Endodermal cell (in vitro differentiated cells): ENCODE data around the gene MSL2. TPM values are rescaled to one million over a fixed set of nuclear protein-coding genes. Genes with fewer than 3 reads are reported as not detected.

Source experiments
- DNase-seq: peaks from one replicate; pipeline ENCODE4 v3.0.0-alpha.2; 2017
- H3K27ac ChIP-seq: 2 replicates; pipeline ENCODE4 v1.5.1; 2013; ENCODE audit warnings: mild to moderate bottlenecking, low read depth, low read length, moderate library complexity
- H3K27me3 ChIP-seq: 2 replicates; pipeline ENCODE4 v1.6.1; 2013; ENCODE audit warnings: mild to moderate bottlenecking, low read length, moderate library complexity; ENCODE audit not compliant: insufficient read depth, control insufficient read depth, poor library complexity, severe bottlenecking
- H3K36me3 ChIP-seq: 2 replicates; pipeline ENCODE4 v1.7.0; 2013; ENCODE audit warnings: mild to moderate bottlenecking, low read length, moderate library complexity; ENCODE audit not compliant: control insufficient read depth, insufficient read depth
- H3K4me1 ChIP-seq: one replicate; pipeline ENCODE4 v1.7.0; 2013; ENCODE audit warnings: low read length; ENCODE audit not compliant: control insufficient read depth, insufficient read depth
- H3K4me3 ChIP-seq: 2 replicates; pipeline ENCODE4 v1.5.1; 2013; ENCODE audit warnings: mild to moderate bottlenecking, low read length, moderate library complexity
- H3K9ac ChIP-seq: 2 replicates; pipeline ENCODE4 v1.6.1; 2013; ENCODE audit warnings: mild to moderate bottlenecking, low read length, moderate library complexity; ENCODE audit not compliant: poor library complexity, severe bottlenecking; ENCODE audit errors: extremely low read depth
- H3K9me3 ChIP-seq: 2 replicates; pipeline ENCODE4 v1.6.1; 2013; ENCODE audit warnings: mild to moderate bottlenecking, low read length, moderate library complexity; ENCODE audit not compliant: control insufficient read depth
- H3K27ac Mint-ChIP-seq: 2 replicates; pipeline ENCODE4 v1.8.0; 2020; ENCODE audit warnings: mixed read lengths
- H3K27me3 Mint-ChIP-seq: 2 replicates; pipeline ENCODE4 v1.8.0; 2021; ENCODE audit warnings: mild to moderate bottlenecking, mixed read lengths; ENCODE audit not compliant: insufficient read depth
- H3K36me3 Mint-ChIP-seq: 2 replicates; pipeline ENCODE4 v1.8.0; 2020; ENCODE audit warnings: low read depth, mixed read lengths
- H3K4me1 Mint-ChIP-seq: 2 replicates; pipeline ENCODE4 v1.8.0; 2020; ENCODE audit warnings: mixed read lengths
- H3K4me3 Mint-ChIP-seq: 2 replicates; pipeline ENCODE4 v1.8.0; 2020; ENCODE audit warnings: mild to moderate bottlenecking, moderate library complexity, mixed read lengths
- H3K9me3 Mint-ChIP-seq: 2 replicates; pipeline ENCODE4 v1.8.0; 2020; ENCODE audit warnings: mild to moderate bottlenecking, mixed read lengths
- WGBS, 2 experiments: methylation state at CpG; one replicate each; pipeline versions ENCODE4 v1.1.5 to v1.1.7; 2013; ENCODE audit warnings: missing lambda C conversion rate in 2 of 2, mixed read lengths in 1 of 2; ENCODE audit not compliant: insufficient coverage in 1 of 2, insufficient read length in 1 of 2; 5-methylcytosine and 5-hydroxymethylcytosine counted together
- total RNA-seq, 2 donors: library from RNA; stranded (reverse); fragmentation: NEBNext Ultra II Directional in 1 of 2; extraction: Animal tissue kit (Norgen Biotek cat#: 25700) in 1 of 2; gene quantifications; 2 replicates in 1 of 2; 3 replicates in 1 of 2; pipeline ENCODE4 v1.2.1, GENCODE V29; 2021
- TF ChIP-seq, protein P1 (sequence below): fragments of 200-600 bp; sonication (generic); conservative IDR thresholded peaks from 2 replicates; pipeline ENCODE4 v1.5.0; 2021; ENCODE audit warnings: antibody characterized with exemption, mild to moderate bottlenecking

MSL2 gene
- total RNA-seq, 2 donors from 2014 or later = 35.1 to 45.7 TPM

DNA sequence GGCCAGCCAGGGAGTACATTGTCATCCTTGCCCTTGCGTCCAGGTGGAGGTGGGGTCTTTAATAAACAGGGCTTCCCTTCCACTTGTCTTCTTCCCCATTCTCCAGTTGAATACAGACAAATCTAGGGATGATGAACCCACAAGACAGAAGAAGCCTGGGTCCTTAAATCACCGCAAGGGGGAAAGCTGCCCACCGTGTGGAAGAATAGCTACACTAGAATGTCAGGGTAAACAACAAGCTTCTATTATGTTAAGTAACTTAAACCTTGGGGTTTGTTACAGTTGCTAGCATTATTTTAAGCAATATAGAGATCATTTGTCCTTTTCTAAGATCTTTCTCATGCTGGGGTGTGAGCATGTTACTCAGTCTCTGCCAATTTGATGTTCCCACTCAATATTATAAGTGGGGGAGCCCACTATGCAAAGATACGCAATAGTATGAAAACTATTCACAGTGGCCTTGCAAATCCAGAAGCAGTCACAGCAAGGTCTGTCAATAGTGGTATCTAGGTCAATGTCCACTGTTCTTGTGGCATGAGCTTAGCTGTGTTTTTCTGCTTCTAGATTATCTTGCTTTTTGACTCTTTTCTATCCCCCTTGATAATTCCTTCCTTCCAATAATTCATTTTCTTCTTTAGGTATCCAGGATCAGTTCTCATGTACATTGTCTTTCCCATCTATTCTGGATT is 42.0 kb upstream of the MSL2 start:
- H3K4me3 Mint-ChIP-seq = no peak overlapping the region
- H3K27ac ChIP-seq = no peak overlapping the region
- no peaks in the 10 kb centered on the region for H3K36me3 Mint-ChIP-seq

DNA sequence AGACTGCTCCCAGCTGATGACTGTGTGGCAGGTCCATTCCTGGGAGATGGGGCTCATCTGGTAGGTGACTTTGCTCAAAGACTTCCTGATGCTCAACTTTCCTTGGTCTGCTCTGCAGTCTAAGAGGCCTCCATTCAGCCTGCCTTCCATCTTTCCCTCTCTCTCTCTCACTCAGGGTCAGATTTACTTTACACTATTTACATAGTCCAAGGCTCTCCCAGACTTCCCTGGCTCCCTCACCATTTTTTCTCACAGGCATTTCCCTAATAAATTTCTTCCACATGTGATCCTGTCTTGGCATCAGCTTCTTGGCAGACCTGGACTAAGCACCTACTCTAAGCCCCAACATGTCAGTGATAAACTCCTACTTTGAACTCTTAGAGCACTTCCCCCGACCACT is 41.0 kb upstream of the MSL2 start:
- H3K36me3 Mint-ChIP-seq = no peaks in the 10 kb centered on the region
- WGBS, 2 experiments = 97% methylated on average over 1 of the region's 1 CpG; no CpG with 5 or more reads in 1 of the 2 experiments

More for the DNA sequence above, 42.0 kb upstream of the MSL2 start:
- no peak overlapping the region for H3K27ac Mint-ChIP-seq
- H3K27me3 Mint-ChIP-seq = peaks cover 27% of the 10 kb centered on the region
- Histone ChIP-seq H3K9me3 (no peaks in the 10 kb centered on the region), H3K4me1 (peaks cover 4% of the 10 kb centered on the region), H3K9ac (no peak overlapping the region), H3K4me3 (no peak overlapping the region), H3K36me3 (no peaks in the 10 kb centered on the region), H3K27me3 (peaks cover 19% of the 10 kb centered on the region)
- TF ChIP-seq, protein P1, sequence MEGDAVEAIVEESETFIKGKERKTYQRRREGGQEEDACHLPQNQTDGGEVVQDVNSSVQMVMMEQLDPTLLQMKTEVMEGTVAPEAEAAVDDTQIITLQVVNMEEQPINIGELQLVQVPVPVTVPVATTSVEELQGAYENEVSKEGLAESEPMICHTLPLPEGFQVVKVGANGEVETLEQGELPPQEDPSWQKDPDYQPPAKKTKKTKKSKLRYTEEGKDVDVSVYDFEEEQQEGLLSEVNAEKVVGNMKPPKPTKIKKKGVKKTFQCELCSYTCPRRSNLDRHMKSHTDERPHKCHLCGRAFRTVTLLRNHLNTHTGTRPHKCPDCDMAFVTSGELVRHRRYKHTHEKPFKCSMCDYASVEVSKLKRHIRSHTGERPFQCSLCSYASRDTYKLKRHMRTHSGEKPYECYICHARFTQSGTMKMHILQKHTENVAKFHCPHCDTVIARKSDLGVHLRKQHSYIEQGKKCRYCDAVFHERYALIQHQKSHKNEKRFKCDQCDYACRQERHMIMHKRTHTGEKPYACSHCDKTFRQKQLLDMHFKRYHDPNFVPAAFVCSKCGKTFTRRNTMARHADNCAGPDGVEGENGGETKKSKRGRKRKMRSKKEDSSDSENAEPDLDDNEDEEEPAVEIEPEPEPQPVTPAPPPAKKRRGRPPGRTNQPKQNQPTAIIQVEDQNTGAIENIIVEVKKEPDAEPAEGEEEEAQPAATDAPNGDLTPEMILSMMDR = no peak
- no peaks in the 10 kb centered on the region for H3K9me3 Mint-ChIP-seq
- 77 to 100% methylated on average over 1 to 4 of the region's 4 CpGs for WGBS, 2 experiments
- H3K4me1 Mint-ChIP-seq = peaks cover 28% of the 10 kb centered on the region
- DNase-seq = no peak

DNA sequence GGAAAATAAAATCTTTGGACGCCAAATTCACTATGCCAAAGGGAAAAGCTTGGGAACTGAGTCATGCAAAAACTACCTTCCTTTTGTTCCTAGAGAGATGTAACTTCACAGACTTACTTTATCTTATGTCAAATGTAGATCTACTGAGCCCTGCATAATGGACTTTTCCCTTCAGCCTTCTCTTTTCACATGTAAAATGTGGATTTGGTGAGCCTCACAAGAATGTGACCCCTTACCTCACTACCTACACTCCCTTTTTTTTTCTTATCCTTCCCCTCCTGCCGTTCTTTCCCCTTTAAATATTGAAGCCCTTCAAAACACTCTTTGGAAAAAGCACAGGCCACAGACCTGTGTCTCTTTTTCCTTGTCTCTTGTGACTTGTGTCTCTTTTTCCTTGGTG is 40.0 kb upstream of the MSL2 start:
- Histone ChIP-seq H3K27me3 (peaks cover 8% of the 10 kb centered on the region), H3K27ac (no peak overlapping the region), H3K36me3 (no peaks in the 10 kb centered on the region), H3K9me3 (no peaks in the 10 kb centered on the region), H3K4me3 (no peak overlapping the region), H3K9ac (no peak overlapping the region), H3K4me1 (peaks cover 4% of the 10 kb centered on the region)
- no peak overlapping the region for H3K27ac Mint-ChIP-seq
- WGBS, 2 experiments = 58 to 63% methylated on average over 2 of the region's 2 CpGs
- H3K4me3 Mint-ChIP-seq = no peak overlapping the region
- no peaks in the 10 kb centered on the region for H3K9me3 Mint-ChIP-seq
- TF ChIP-seq, protein P1 = no peak
- H3K4me1 Mint-ChIP-seq = peaks cover 28% of the 10 kb centered on the region
- DNase-seq = no peak
- no peaks in the 10 kb centered on the region for H3K36me3 Mint-ChIP-seq
- H3K27me3 Mint-ChIP-seq = peaks cover 14% of the 10 kb centered on the region

More for the DNA sequence above, 41.0 kb upstream of the MSL2 start:
- Histone ChIP-seq H3K4me3 (no peak overlapping the region), H3K27ac (no peak overlapping the region), H3K27me3 (peaks cover 18% of the 10 kb centered on the region), H3K9ac (no peak overlapping the region), H3K36me3 (no peaks in the 10 kb centered on the region), H3K9me3 (no peaks in the 10 kb centered on the region), H3K4me1 (peaks cover 4% of the 10 kb centered on the region)
- DNase-seq = no peak
- TF ChIP-seq, protein P1 = no peak
- Mint-ChIP-seq H3K27me3 (peaks cover 23% of the 10 kb centered on the region), H3K27ac (no peak overlapping the region), H3K4me3 (no peak overlapping the region), H3K9me3 (no peaks in the 10 kb centered on the region), H3K4me1 (peaks cover 28% of the 10 kb centered on the region)
